Osteocyte (in vitro differentiated cells): ENCODE measurements around the gene SCMH1. TPM values are rescaled to one million over a fixed set of nuclear protein-coding genes. Genes with fewer than 3 reads are reported as not detected.

Experiments
- DNase-seq: peaks from one replicate; pipeline ENCODE4 v3.0.0; 2021; ENCODE audit warnings: mixed read lengths; ENCODE audit not compliant: unreplicated experiment; ENCODE audit errors: extremely low spot score
- H3K27ac Mint-ChIP-seq: one replicate; pipeline ENCODE4 v1.8.0; 2021; ENCODE audit warnings: mild to moderate bottlenecking, mixed read lengths; ENCODE audit not compliant: unreplicated experiment
- H3K27me3 Mint-ChIP-seq: one replicate; pipeline ENCODE4 v1.8.0; 2021; ENCODE audit warnings: mixed read lengths; ENCODE audit not compliant: unreplicated experiment
- H3K36me3 Mint-ChIP-seq: one replicate; pipeline ENCODE4 v1.8.0; 2021; ENCODE audit warnings: mixed read lengths; ENCODE audit not compliant: unreplicated experiment
- H3K4me1 Mint-ChIP-seq: one replicate; pipeline ENCODE4 v1.8.0; 2021; ENCODE audit warnings: mixed read lengths; ENCODE audit not compliant: unreplicated experiment
- H3K4me3 Mint-ChIP-seq: one replicate; pipeline ENCODE4 v1.8.0; 2021; ENCODE audit warnings: mild to moderate bottlenecking, moderate library complexity, mixed read lengths; ENCODE audit not compliant: unreplicated experiment
- H3K9me3 Mint-ChIP-seq: one replicate; pipeline ENCODE4 v1.8.0; 2021; ENCODE audit warnings: mixed read lengths; ENCODE audit not compliant: unreplicated experiment
- CTCF ChIP-seq: fragments of 200-600 bp; sonication (generic); IDR thresholded peaks from 2 replicates; pipeline ENCODE4 v1.5.0; 2021; ENCODE audit warnings: antibody characterized with exemption, mild to moderate bottlenecking, moderate library complexity
- total RNA-seq: library from RNA; stranded (reverse); gene quantifications from 2 replicates; pipeline ENCODE4 v1.2.1, GENCODE V29; 2021

Gene SCMH1
- total RNA-seq, 1 donor from 2014 or later, result 37.5 TPM

DNA sequence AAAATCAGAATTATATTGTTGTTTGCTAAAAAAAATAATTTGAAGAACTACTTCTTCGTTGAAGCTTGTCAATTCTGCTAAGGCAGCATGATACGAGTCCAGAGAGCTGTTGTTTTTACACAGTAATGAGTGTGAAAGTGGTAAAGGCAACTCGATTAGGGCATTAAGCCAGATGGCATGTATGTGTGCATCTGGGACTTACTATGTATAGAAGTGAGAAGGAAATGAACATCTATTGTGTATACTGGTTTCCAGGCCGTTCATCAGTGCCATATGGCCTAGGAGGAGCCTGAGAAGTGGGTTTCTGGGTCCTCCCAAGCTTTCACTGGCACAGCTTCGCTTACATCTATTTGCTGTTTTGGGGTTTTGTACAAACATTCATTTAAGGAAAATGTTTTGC, 256.9 kb downstream of the SCMH1 start:
- Mint-ChIP-seq H3K4me1 (peaks cover 29% of the 10 kb centered on the region), H3K4me3 (no peak overlapping the region), H3K36me3 (peaks cover 32% of the 10 kb centered on the region), H3K27me3 (no peaks in the 10 kb centered on the region), H3K27ac (no peak overlapping the region), H3K9me3 (no peaks in the 10 kb centered on the region)
- TF ChIP-seq CTCF, result no peak
- no peak for DNase-seq

- Mint-ChIP-seq H3K27ac (no peak overlapping the region), H3K36me3 (peaks cover 30% of the 10 kb centered on the region)
Observed at GRCh38 chr1:40984531-40984930, 257.6 kb downstream of the SCMH1 start.

GRCh38 chr1:40984066-40984465, 258.0 kb downstream of the SCMH1 start:
- no peak for DNase-seq
- peaks cover 28% of the 10 kb centered on the region for H3K36me3 Mint-ChIP-seq
- peaks cover 29% of the 10 kb centered on the region for H3K4me1 Mint-ChIP-seq
- no peaks in the 10 kb centered on the region for H3K9me3 Mint-ChIP-seq
- no peaks in the 10 kb centered on the region for H3K27me3 Mint-ChIP-seq
- no peak overlapping the region for H3K27ac Mint-ChIP-seq
- TF ChIP-seq CTCF, result no peak
- no peak overlapping the region for H3K4me3 Mint-ChIP-seq

More at GRCh38 chr1:40984531-40984930, 257.6 kb downstream of the SCMH1 start:
- TF ChIP-seq CTCF, result no peak
- Mint-ChIP-seq H3K27me3 (no peaks in the 10 kb centered on the region), H3K4me1 (peaks cover 29% of the 10 kb centered on the region), H3K9me3 (no peaks in the 10 kb centered on the region), H3K4me3 (no peak overlapping the region)
- no peak for DNase-seq

- Mint-ChIP-seq H3K4me1 (peaks cover 32% of the 10 kb centered on the region), H3K4me3 (no peak overlapping the region), H3K27me3 (no peaks in the 10 kb centered on the region), H3K27ac (no peak overlapping the region), H3K9me3 (no peaks in the 10 kb centered on the region), H3K36me3 (peaks cover 21% of the 10 kb centered on the region)
- TF ChIP-seq CTCF, result no peak
- no peak for DNase-seq
Observed at GRCh38 chr1:40983286-40983685, 258.8 kb downstream of the SCMH1 start.

- no peaks in the 10 kb centered on the region for H3K9me3 Mint-ChIP-seq
- H3K4me3 Mint-ChIP-seq, result no peak overlapping the region
- no peak for TF ChIP-seq CTCF
- H3K27ac Mint-ChIP-seq, result peak overlapping the region; percentile 31
- H3K36me3 Mint-ChIP-seq, result peaks cover 15% of the 10 kb centered on the region
- H3K27me3 Mint-ChIP-seq, result no peaks in the 10 kb centered on the region
- H3K4me1 Mint-ChIP-seq, result peaks cover 32% of the 10 kb centered on the region
- no peak for DNase-seq
Observed at GRCh38 chr1:40982721-40983120, 259.4 kb downstream of the SCMH1 start.
